ENCODE data around the gene MPP2. TPM values are rescaled to one million over a fixed set of nuclear protein-coding genes. Genes with fewer than 3 reads are reported as not detected.

The MPP2 gene
- total and polyA plus RNA-seq, 8 donors = 0.43 to 6.4 (median 1.8) TPM

DNA sequence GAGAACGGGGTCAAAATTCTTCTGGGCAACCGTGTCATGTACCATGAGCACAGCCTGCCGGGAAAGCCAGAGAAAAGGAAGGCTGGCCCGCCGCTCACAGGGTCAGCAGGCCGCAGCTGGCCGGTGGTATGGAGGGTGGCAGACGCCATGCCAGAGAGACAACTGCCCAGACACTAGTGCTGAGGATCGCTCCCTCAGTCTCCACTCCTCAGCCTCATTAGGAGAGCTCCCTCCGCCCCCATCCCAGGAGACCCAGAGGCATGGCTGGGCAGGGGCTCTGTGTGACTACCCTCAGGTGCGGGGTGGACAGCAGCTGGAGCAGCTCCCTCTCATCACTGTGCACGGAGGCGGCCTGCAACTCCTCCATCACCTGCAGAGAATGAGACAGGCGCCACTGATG lies 77.6 kb downstream of the MPP2 start:
- DNase-seq = no peak
- 93 to 97% (median 97%) methylated on average over 10 to 14 of the region's 14 CpGs for WGBS, 5 donors
- intact Hi-C loops (cut with DNase I; ENCODE audit: low total_unique reads) = no loop called here
- no peaks in the 10 kb centered on the region for H3K9me3 ChIP-seq
- peaks cover 16 to 35% (median 20%) of the 10 kb centered on the region in 4 donors for H3K4me1 ChIP-seq
- peaks cover 3 to 69% (median 47%) of the 10 kb centered on the region in 4 donors for H3K36me3 ChIP-seq
- TF ChIP-seq EP300 (IDR thresholded peaks at IDR 0.05) (no peak), POLR2A (IDR thresholded peaks at IDR 0.05) (no peak), POLR2AphosphoS5 (IDR thresholded peaks at IDR 0.05) (no peak)
- TF ChIP-seq, protein P1, sequence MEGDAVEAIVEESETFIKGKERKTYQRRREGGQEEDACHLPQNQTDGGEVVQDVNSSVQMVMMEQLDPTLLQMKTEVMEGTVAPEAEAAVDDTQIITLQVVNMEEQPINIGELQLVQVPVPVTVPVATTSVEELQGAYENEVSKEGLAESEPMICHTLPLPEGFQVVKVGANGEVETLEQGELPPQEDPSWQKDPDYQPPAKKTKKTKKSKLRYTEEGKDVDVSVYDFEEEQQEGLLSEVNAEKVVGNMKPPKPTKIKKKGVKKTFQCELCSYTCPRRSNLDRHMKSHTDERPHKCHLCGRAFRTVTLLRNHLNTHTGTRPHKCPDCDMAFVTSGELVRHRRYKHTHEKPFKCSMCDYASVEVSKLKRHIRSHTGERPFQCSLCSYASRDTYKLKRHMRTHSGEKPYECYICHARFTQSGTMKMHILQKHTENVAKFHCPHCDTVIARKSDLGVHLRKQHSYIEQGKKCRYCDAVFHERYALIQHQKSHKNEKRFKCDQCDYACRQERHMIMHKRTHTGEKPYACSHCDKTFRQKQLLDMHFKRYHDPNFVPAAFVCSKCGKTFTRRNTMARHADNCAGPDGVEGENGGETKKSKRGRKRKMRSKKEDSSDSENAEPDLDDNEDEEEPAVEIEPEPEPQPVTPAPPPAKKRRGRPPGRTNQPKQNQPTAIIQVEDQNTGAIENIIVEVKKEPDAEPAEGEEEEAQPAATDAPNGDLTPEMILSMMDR (IDR thresholded peaks at IDR 0.05) = no peak
- H3K27ac ChIP-seq = no peak overlapping the region
- H3K4me3 ChIP-seq = no peak overlapping the region
- peaks cover 0 to 24% (median 0%) of the 10 kb centered on the region in 3 donors for H3K27me3 ChIP-seq

DNA sequence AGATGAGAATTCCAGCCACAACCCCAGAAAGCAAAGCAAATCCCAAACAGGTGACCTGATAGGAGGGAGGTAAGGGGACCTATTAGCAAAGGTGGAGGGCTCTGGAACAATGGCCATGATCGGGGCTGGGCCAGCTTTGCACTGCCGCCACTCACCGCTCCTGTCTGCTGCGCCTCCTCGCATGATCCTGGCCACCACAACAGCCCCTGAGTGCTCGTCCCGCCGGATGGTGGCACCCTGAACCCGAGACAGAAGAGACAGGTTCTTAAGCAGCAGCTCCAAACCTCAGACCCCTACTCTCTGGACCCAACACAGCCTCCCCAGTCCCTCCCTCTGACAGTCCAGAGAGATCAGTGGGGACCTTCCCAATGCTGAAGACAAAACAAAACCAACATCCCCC lies 79.7 kb downstream of the MPP2 start:
- 93 to 99% (median 96%) methylated on average over 9 of the region's 9 CpGs for WGBS, 5 donors
- no peak for DNase-seq
- Histone ChIP-seq H3K27ac (no peak overlapping the region), H3K4me1 (peaks cover 18 to 42% (median 23%) of the 10 kb centered on the region in 4 donors), H3K4me3 (no peak overlapping the region), H3K9me3 (no peaks in the 10 kb centered on the region), H3K36me3 (peaks cover 3 to 75% (median 47%) of the 10 kb centered on the region in 4 donors), H3K27me3 (peaks cover 0 to 6% (median 0%) of the 10 kb centered on the region in 3 donors)
- TF ChIP-seq EP300 (IDR thresholded peaks at IDR 0.05) (no peak), POLR2AphosphoS5 (IDR thresholded peaks at IDR 0.05) (no peak)
- TF ChIP-seq, protein P1 (IDR thresholded peaks at IDR 0.05) = no peak
- intact Hi-C loops (cut with DNase I; ENCODE audit: low total_unique reads) = no loop called here

DNA sequence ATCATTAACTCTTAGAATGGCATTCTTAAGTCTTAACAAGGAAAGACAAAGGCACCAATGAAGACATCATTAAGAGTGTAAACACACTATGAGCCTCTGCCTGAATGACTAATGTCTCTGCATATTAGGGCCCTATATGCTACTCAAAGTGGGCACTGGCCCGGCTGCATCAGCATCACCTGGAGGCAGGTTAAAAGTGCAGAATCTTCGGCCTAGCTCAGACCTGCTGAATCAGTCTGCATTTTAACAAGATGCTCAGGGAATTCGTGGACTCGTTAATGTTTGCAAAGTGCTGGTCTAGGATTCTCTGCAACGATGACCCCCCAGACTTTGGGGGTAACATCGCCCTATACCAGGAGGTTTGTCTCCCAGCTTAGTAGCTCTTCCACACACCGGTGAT lies 81.1 kb downstream of the MPP2 start:
- H3K27ac ChIP-seq = no peak overlapping the region
- H3K27me3 ChIP-seq = no peaks in the 10 kb centered on the region
- H3K4me1 ChIP-seq = peaks cover 10 to 29% (median 16%) of the 10 kb centered on the region in 4 donors
- no peak for TF ChIP-seq POLR2AphosphoS5 (IDR thresholded peaks at IDR 0.05)
- TF ChIP-seq, protein P1 (IDR thresholded peaks at IDR 0.05) = no peak
- no peak for TF ChIP-seq EP300 (IDR thresholded peaks at IDR 0.05)
- no peak for TF ChIP-seq POLR2A (IDR thresholded peaks at IDR 0.05)
- H3K4me3 ChIP-seq = no peak overlapping the region
- DNase-seq = no peak
- 88 to 97% (median 94%) methylated on average over 7 of the region's 7 CpGs for whole genome bisulfite sequencing, 5 donors
- H3K9me3 ChIP-seq = no peaks in the 10 kb centered on the region
- H3K36me3 ChIP-seq = peaks cover 3 to 71% (median 49%) of the 10 kb centered on the region in 4 donors
- intact Hi-C loops (cut with DNase I; ENCODE audit: low total_unique reads) = no loop called here

DNA sequence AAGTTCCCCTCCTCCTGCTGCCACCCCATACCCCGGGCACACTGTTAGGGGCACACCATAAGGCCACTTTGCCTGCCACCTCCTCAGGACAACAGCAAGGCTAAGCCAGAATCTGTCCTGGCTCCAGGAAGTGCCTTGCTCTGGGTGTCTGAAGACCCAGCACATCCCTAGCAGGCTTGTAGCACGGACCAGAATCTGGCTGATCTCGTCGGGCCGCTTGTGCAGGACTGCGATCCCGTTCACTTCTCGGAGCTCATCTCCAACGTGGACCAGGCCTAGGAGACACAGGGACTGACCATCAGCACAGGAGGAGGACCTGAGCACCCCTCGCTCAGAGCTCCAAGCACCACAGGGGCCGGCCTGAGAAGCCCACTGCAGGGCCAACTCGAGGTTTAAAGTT lies 81.8 kb downstream of the MPP2 start:
- Histone ChIP-seq H3K27ac (no peak overlapping the region), H3K27me3 (no peaks in the 10 kb centered on the region), H3K4me3 (no peak overlapping the region), H3K4me1 (peaks cover 10 to 22% (median 16%) of the 10 kb centered on the region in 4 donors), H3K36me3 (peaks cover 3 to 68% (median 49%) of the 10 kb centered on the region in 4 donors), H3K9me3 (no peaks in the 10 kb centered on the region)
- WGBS, 5 donors = 92 to 97% (median 93%) methylated on average over 10 to 12 of the region's 12 CpGs
- no peak for TF ChIP-seq EP300 (IDR thresholded peaks at IDR 0.05)
- intact Hi-C loops (cut with DNase I; ENCODE audit: low total_unique reads) = no loop called here
- DNase-seq = no peak

Other genes with a start within 250 kb of the MPP2 start
- 1 to 10 TPM in 2 of 5 donors, not detected in 3; 2.0 to 5.1 TPM for gene MEOX1, start 245.6 kb downstream of the MPP2 start, total RNA-seq
- gene MEOX1, start 245.6 kb downstream of the MPP2 start, polyA plus RNA-seq = 1 to 10 TPM; 1.2 to 3.3 (median 2.6) TPM
- not detected for gene SOST, start 148.7 kb downstream of the MPP2 start, total RNA-seq
- gene SOST, start 148.7 kb downstream of the MPP2 start, polyA plus RNA-seq = not detected
- gene DUSP3, start 128.6 kb downstream of the MPP2 start, total RNA-seq = 10 to 100 TPM; 33.0 to 97.8 (median 88.8) TPM
- gene DUSP3, start 128.6 kb downstream of the MPP2 start, polyA plus RNA-seq = 10 to 100 TPM; 49.8 to 62.3 (median 51.7) TPM
- not detected for gene CFAP97D1, start 127.1 kb downstream of the MPP2 start, total RNA-seq
- gene CFAP97D1, start 127.1 kb downstream of the MPP2 start, polyA plus RNA-seq = not detected
- gene MPP3, start 74.4 kb downstream of the MPP2 start, total RNA-seq = 10 to 100 TPM in 4 of 5 donors, 1 to 10 TPM in 1; 7.2 to 22.8 (median 17.4) TPM
- 1 to 10 TPM in 2 of 3 donors, under 1 TPM in 1; 0.31 to 9.3 (median 2.4) TPM for gene MPP3, start 74.4 kb downstream of the MPP2 start, polyA plus RNA-seq
- 1 to 10 TPM in 2 of 5 donors, under 1 TPM in 2, not detected in 1; 0.29 to 3.7 (median 1.5) TPM for gene CD300LG, start 60.4 kb downstream of the MPP2 start, total RNA-seq
- 1 to 10 TPM in 1 of 3 donors, under 1 TPM in 2; 0.37 to 1.1 (median 0.92) TPM for gene CD300LG, start 60.4 kb downstream of the MPP2 start, polyA plus RNA-seq
- not detected for gene PPY, start 34.9 kb upstream of the MPP2 start, total RNA-seq
- gene PPY, start 34.9 kb upstream of the MPP2 start, polyA plus RNA-seq = not detected
- gene PYY, start 46.4 kb upstream of the MPP2 start, total RNA-seq = 10 to 100 TPM in 1 of 5 donors, not detected in 4; 71.3 TPM
- gene PYY, start 46.4 kb upstream of the MPP2 start, polyA plus RNA-seq = under 1 TPM in 1 of 3 donors, not detected in 2; 0.35 TPM
- 1 to 10 TPM in 1 of 5 donors, under 1 TPM in 2, not detected in 2; 0.29 to 1.5 (median 0.58) TPM for gene NAGS, start 97.1 kb upstream of the MPP2 start, total RNA-seq
- 1 to 10 TPM in 2 of 3 donors, under 1 TPM in 1; 0.61 to 1.4 (median 1.2) TPM for gene NAGS, start 97.1 kb upstream of the MPP2 start, polyA plus RNA-seq
- gene TMEM101, start 107.4 kb upstream of the MPP2 start, total RNA-seq = 10 to 100 TPM in 4 of 5 donors, 1 to 10 TPM in 1; 1.8 to 41.9 (median 17.7) TPM
- 10 to 100 TPM; 29.6 to 40.8 (median 38.0) TPM for gene TMEM101, start 107.4 kb upstream of the MPP2 start, polyA plus RNA-seq
- 10 to 100 TPM; 19.8 to 34.5 (median 30.4) TPM for gene LSM12, start 159.1 kb upstream of the MPP2 start, total RNA-seq
- gene LSM12, start 159.1 kb upstream of the MPP2 start, polyA plus RNA-seq = 10 to 100 TPM; 25.4 to 30.7 (median 29.9) TPM
- 100 to 1,000 TPM in 1 of 5 donors, 10 to 100 TPM in 4; 10.5 to 132 (median 36.2) TPM for gene G6PC3, start 163.2 kb upstream of the MPP2 start, total RNA-seq
- 10 to 100 TPM; 16.8 to 52.0 (median 44.1) TPM for gene G6PC3, start 163.2 kb upstream of the MPP2 start, polyA plus RNA-seq
- 100 to 1,000 TPM in 2 of 5 donors, 10 to 100 TPM in 3; 14.7 to 311 (median 58.0) TPM for gene HDAC5, start 216.1 kb upstream of the MPP2 start, total RNA-seq
- 10 to 100 TPM; 13.3 to 19.3 (median 17.9) TPM for gene HDAC5, start 216.1 kb upstream of the MPP2 start, polyA plus RNA-seq
- gene HROB, start 234.4 kb upstream of the MPP2 start, total RNA-seq = 1 to 10 TPM in 2 of 5 donors, under 1 TPM in 1, not detected in 2; 0.14 to 1.7 (median 1.3) TPM
- gene HROB, start 234.4 kb upstream of the MPP2 start, polyA plus RNA-seq = 1 to 10 TPM in 1 of 3 donors, under 1 TPM in 2; 0.61 to 2.4 (median 0.62) TPM

All from stomach (tissue), 9 donors.